Upper lobe of right lung (tissue), 1 donor: ENCODE results near the gene UNC13B. TPM values are rescaled to one million over a fixed set of nuclear protein-coding genes. Genes with fewer than 3 reads are reported as not detected.

Experiments
- ATAC-seq: fragments of 200-7000 bp; cut with Tn5 transposase; one replicate; pipeline ENCODE4 v1.9.1; 2020; ENCODE audit warnings: mild to moderate bottlenecking, moderate library complexity
- DNase-seq: peaks from one replicate; pipeline ENCODE4 v3.0.0-alpha.2; 2020
- H3K27ac ChIP-seq: fragments of 200-600 bp; one replicate; pipeline ENCODE4 v1.8.0; 2022
- H3K27me3 ChIP-seq: fragments of 200-600 bp; one replicate; pipeline ENCODE4 v1.8.0; 2022; ENCODE audit warnings: mild to moderate bottlenecking
- H3K36me3 ChIP-seq: fragments of 200-600 bp; one replicate; pipeline ENCODE4 v1.8.0; 2022
- H3K4me1 ChIP-seq: fragments of 200-600 bp; one replicate; pipeline ENCODE4 v1.8.0; 2022
- H3K4me3 ChIP-seq: fragments of 200-600 bp; one replicate; pipeline ENCODE4 v1.8.0; 2022; ENCODE audit warnings: mild to moderate bottlenecking
- H3K9me3 ChIP-seq: fragments of 200-600 bp; one replicate; pipeline ENCODE4 v1.8.0; 2022
- CTCF ChIP-seq: fragments of 200-600 bp; IDR thresholded peaks from one replicate; pipeline ENCODE4 v1.8.0; 2022; ENCODE audit warnings: antibody characterized with exemption
- intact Hi-C: fragments of 100-400 bp; cut with DNase I; formaldehyde crosslinking; loops from one replicate; pipeline ENCODE4 v1.11.0; 2022
- total RNA-seq: library from RNA; stranded (reverse); fragmentation: NEBNext Ultra II Directional; extraction: Animal tissue kit (Norgen Biotek cat#: 25700); gene quantifications from one replicate; pipeline ENCODE4 v1.2.1, GENCODE V29; 2021
- donor health status: DM: no; HTN: yes; CAD: no; lungs with severe emphysema.

UNC13B gene
- total RNA-seq, 1 donor from 2014 or later, result 92.1 TPM

- intact Hi-C loops, result loop anchor here (5.0 kb wide), 1 partner anchor 138 kb away; the partner anchor contains the start of gene ATOSB
- no peak for TF ChIP-seq CTCF
- no peak for DNase-seq
- ATAC-seq, result no peak
- H3K36me3 ChIP-seq, result no peaks in the 10 kb centered on the region
- H3K4me3 ChIP-seq, result no peak overlapping the region
- no peaks in the 10 kb centered on the region for H3K4me1 ChIP-seq
- no peaks in the 10 kb centered on the region for H3K9me3 ChIP-seq
- no peaks in the 10 kb centered on the region for H3K27me3 ChIP-seq
- H3K27ac ChIP-seq, result no peak overlapping the region
Measured at GRCh38 chr9:35254984-35255857, 93.4 kb downstream of the UNC13B start.

DNA sequence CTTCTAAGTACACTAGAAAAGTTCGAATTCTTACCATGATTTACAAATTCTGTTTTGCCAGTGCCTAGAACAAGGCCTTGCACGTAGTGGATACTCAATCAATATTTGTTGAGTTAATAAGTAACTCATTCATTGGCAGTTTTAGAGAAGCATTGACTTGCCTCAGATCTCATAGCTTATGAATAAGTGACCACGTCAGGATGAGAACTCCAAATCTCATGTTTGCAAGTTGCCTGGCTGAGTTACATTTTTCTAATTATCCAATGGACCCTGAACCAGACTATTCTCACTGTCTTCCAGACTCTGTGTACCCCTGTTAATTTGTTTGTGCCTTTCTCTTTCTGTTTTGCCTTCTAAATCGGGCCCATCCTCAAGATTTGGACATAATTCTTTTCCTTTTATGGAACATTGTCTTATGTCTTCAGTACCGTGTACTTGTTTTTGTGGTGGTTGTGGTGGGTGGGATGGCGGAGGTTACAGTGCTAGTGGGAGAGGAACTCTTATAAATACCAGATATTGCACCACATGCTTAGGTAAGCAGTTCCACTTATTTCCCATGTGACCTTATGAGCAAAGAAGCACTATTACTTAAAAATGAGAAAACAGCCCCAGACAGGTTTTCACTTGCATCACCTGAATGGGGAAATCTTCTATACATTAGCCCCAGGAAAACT lies 96.3 kb downstream of the UNC13B start:
- Histone ChIP-seq H3K4me3 (peak overlapping the region; percentile 2), H3K4me1 (no peaks in the 10 kb centered on the region), H3K36me3 (no peaks in the 10 kb centered on the region), H3K27me3 (no peaks in the 10 kb centered on the region), H3K9me3 (no peaks in the 10 kb centered on the region), H3K27ac (peak overlapping the region; percentile 40)
- intact Hi-C loops, result loop anchor here (5.0 kb wide), 1 partner anchor 141 kb away; the partner anchor contains the start of gene ATOSB
- no peak for DNase-seq
- no peak for TF ChIP-seq CTCF
- ATAC-seq, result peak; percentile 87

GRCh38 chr9:35258660-35259474 lies 97.1 kb downstream of the UNC13B start:
- Histone ChIP-seq H3K9me3 (no peaks in the 10 kb centered on the region), H3K4me3 (peak overlapping the region; percentile 2), H3K27me3 (no peaks in the 10 kb centered on the region), H3K36me3 (no peaks in the 10 kb centered on the region), H3K4me1 (no peaks in the 10 kb centered on the region), H3K27ac (no peak overlapping the region)
- ATAC-seq, result peak; percentile 88
- peak; percentile 77 for DNase-seq
- intact Hi-C loops, result loop anchor here (5.0 kb wide), 1 partner anchor 142 kb away; the partner anchor contains the start of gene ATOSB
- peak; percentile 77 for TF ChIP-seq CTCF

GRCh38 chr9:35260186-35260585 lies 98.4 kb downstream of the UNC13B start:
- no peaks in the 10 kb centered on the region for H3K9me3 ChIP-seq
- no peak for TF ChIP-seq CTCF
- no peak for DNase-seq
- no peak overlapping the region for H3K4me3 ChIP-seq
- no peak overlapping the region for H3K27ac ChIP-seq
- intact Hi-C loops, result no loop called here
- no peaks in the 10 kb centered on the region for H3K4me1 ChIP-seq
- no peaks in the 10 kb centered on the region for H3K27me3 ChIP-seq
- no peak for ATAC-seq
- no peaks in the 10 kb centered on the region for H3K36me3 ChIP-seq

DNA sequence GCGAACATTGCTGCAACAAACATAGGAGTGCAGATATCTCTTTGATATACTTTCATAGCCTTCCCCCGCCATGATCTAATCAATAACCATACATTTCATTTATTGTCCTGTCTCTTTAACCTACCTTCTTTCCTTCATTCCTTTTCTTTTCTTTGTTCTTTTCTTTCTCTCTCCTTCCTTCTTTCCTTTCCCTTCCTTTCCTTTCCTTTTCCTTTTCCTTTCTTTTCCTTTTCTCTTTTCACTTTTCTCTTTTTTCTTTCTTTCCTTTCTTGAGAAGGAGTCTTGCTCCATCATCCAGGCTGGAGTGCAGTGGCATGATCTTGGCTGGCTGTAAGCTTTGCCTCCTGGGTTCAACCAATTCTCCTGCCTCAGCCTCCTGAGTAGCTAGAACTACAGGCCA lies 100.3 kb downstream of the UNC13B start:
- TF ChIP-seq CTCF, result no peak
- Histone ChIP-seq H3K27me3 (no peaks in the 10 kb centered on the region), H3K9me3 (no peaks in the 10 kb centered on the region), H3K4me3 (no peak overlapping the region), H3K36me3 (no peaks in the 10 kb centered on the region), H3K27ac (no peak overlapping the region), H3K4me1 (no peaks in the 10 kb centered on the region)
- intact Hi-C loops, result no loop called here
- ATAC-seq (no peak), DNase-seq (no peak)
